Activated CD4-positive, alpha-beta T cell treated with anti-CD3 and anti-CD28 coated beads, Interleukin-2, amount 10 ng/mL, durations not matched to agents 7 days and 5 days (primary cell): ENCODE results near the gene MBL2. TPM values are rescaled to one million over a fixed set of nuclear protein-coding genes. Genes with fewer than 3 reads are reported as not detected.

ENCODE experiments used
- CTCF ChIA-PET: fragments of 350-600 bp; sonication (Branson Sonifier 250); formaldehyde crosslinking; loops from one replicate; lab custom pipeline; 2021; ENCODE audit warnings: antibody characterized with exemption; lab: Charles Lee
- POLR2A ChIA-PET: fragments of 350-600 bp; sonication (Branson Sonifier 250); formaldehyde crosslinking; loops from one replicate; lab custom pipeline; 2021; ENCODE audit warnings: antibody characterized with exemption; lab: Charles Lee
- DNase-seq: peaks from one replicate; pipeline ENCODE4 v3.0.0-alpha.2; 2020
- H3K27ac Mint-ChIP-seq: one replicate; pipeline ENCODE4 v1.8.0; 2021; ENCODE audit warnings: mild to moderate bottlenecking, moderate library complexity, mixed read lengths
- H3K27me3 Mint-ChIP-seq: one replicate; pipeline ENCODE4 v1.8.0; 2021; ENCODE audit warnings: mixed read lengths
- H3K36me3 Mint-ChIP-seq: one replicate; pipeline ENCODE4 v1.8.0; 2021; ENCODE audit warnings: low read depth, mixed read lengths
- H3K4me1 Mint-ChIP-seq: one replicate; pipeline ENCODE4 v1.8.0; 2021; ENCODE audit warnings: mixed read lengths
- H3K4me3 Mint-ChIP-seq: one replicate; pipeline ENCODE4 v1.8.0; 2021; ENCODE audit warnings: mild to moderate bottlenecking, moderate library complexity, mixed read lengths
- H3K9me3 Mint-ChIP-seq: one replicate; pipeline ENCODE4 v1.8.0; 2021; ENCODE audit warnings: mixed read lengths
- total RNA-seq, 2 experiments: library from RNA; stranded (reverse); gene quantifications; one replicate each; pipeline ENCODE4 v1.2.3, GENCODE V29; 2021

The MBL2 gene
- total RNA-seq, 2 experiments from 2014 or later: not detected

GRCh38 chr10:52746169-52746568 is 26.4 kb downstream of the MBL2 start:
- CTCF ChIA-PET: no interaction called here
- no peaks in the 10 kb centered on the region for H3K4me1 Mint-ChIP-seq
- H3K9me3 Mint-ChIP-seq: no peaks in the 10 kb centered on the region

GRCh38 chr10:52744057-52744805 is 28.4 kb downstream of the MBL2 start:
- Mint-ChIP-seq H3K27ac (no peak overlapping the region), H3K4me1 (no peaks in the 10 kb centered on the region), H3K9me3 (no peaks in the 10 kb centered on the region), H3K27me3 (no peaks in the 10 kb centered on the region), H3K4me3 (no peak overlapping the region), H3K36me3 (no peaks in the 10 kb centered on the region)
- ChIA-PET POLR2A (no interaction called here), CTCF (no interaction called here)
- DNase-seq: no peak

More at GRCh38 chr10:52746169-52746568, 26.4 kb downstream of the MBL2 start:
- H3K27me3 Mint-ChIP-seq: no peaks in the 10 kb centered on the region
- no peak for DNase-seq
- no peak overlapping the region for H3K27ac Mint-ChIP-seq
- POLR2A ChIA-PET: no interaction called here
- H3K36me3 Mint-ChIP-seq: no peaks in the 10 kb centered on the region
- H3K4me3 Mint-ChIP-seq: no peak overlapping the region

GRCh38 chr10:52742731-52743130 is 29.9 kb downstream of the MBL2 start:
- Mint-ChIP-seq H3K36me3 (no peaks in the 10 kb centered on the region), H3K4me1 (no peaks in the 10 kb centered on the region), H3K27ac (no peak overlapping the region), H3K9me3 (no peaks in the 10 kb centered on the region), H3K27me3 (no peaks in the 10 kb centered on the region), H3K4me3 (no peak overlapping the region)
- ChIA-PET POLR2A (no interaction called here), CTCF (no interaction called here)
- DNase-seq: no peak

- POLR2A ChIA-PET: no interaction called here
- Mint-ChIP-seq H3K27ac (no peak overlapping the region), H3K27me3 (no peaks in the 10 kb centered on the region), H3K9me3 (no peaks in the 10 kb centered on the region), H3K4me3 (no peak overlapping the region), H3K36me3 (no peaks in the 10 kb centered on the region), H3K4me1 (no peaks in the 10 kb centered on the region)
- DNase-seq: no peak
- CTCF ChIA-PET: no interaction called here
These were observed 30.7 kb downstream of the MBL2 start for GRCh38 chr10:52741851-52742250.

- POLR2A ChIA-PET: no interaction called here
- H3K36me3 Mint-ChIP-seq: no peaks in the 10 kb centered on the region
- no peaks in the 10 kb centered on the region for H3K27me3 Mint-ChIP-seq
- peak; percentile 44 for DNase-seq
- H3K27ac Mint-ChIP-seq: no peak overlapping the region
- CTCF ChIA-PET: no interaction called here
- H3K9me3 Mint-ChIP-seq: no peaks in the 10 kb centered on the region
- no peak overlapping the region for H3K4me3 Mint-ChIP-seq
- no peaks in the 10 kb centered on the region for H3K4me1 Mint-ChIP-seq
These were observed 31.5 kb downstream of the MBL2 start for GRCh38 chr10:52740913-52741675.

- Mint-ChIP-seq H3K36me3 (no peaks in the 10 kb centered on the region), H3K4me1 (no peaks in the 10 kb centered on the region), H3K27me3 (no peaks in the 10 kb centered on the region), H3K9me3 (no peaks in the 10 kb centered on the region), H3K27ac (no peak overlapping the region), H3K4me3 (no peak overlapping the region)
- ChIA-PET CTCF (no interaction called here), POLR2A (no interaction called here)
- DNase-seq: no peak
These were observed 32.4 kb downstream of the MBL2 start for GRCh38 chr10:52740155-52740549.

- Mint-ChIP-seq H3K4me3 (no peak overlapping the region), H3K4me1 (no peaks in the 10 kb centered on the region), H3K9me3 (no peaks in the 10 kb centered on the region), H3K27ac (no peak overlapping the region), H3K36me3 (no peaks in the 10 kb centered on the region), H3K27me3 (no peaks in the 10 kb centered on the region)
- CTCF ChIA-PET: no interaction called here
- DNase-seq: no peak
- POLR2A ChIA-PET: no interaction called here
These were observed 33.0 kb downstream of the MBL2 start for GRCh38 chr10:52739380-52740154.

GRCh38 chr10:52738951-52739350 is 33.6 kb downstream of the MBL2 start:
- H3K27me3 Mint-ChIP-seq: no peaks in the 10 kb centered on the region
- H3K9me3 Mint-ChIP-seq: no peaks in the 10 kb centered on the region
- DNase-seq: no peak
- POLR2A ChIA-PET: no interaction called here
- CTCF ChIA-PET: no interaction called here
- no peaks in the 10 kb centered on the region for H3K36me3 Mint-ChIP-seq
- no peak overlapping the region for H3K4me3 Mint-ChIP-seq
- H3K27ac Mint-ChIP-seq: no peak overlapping the region
- H3K4me1 Mint-ChIP-seq: no peaks in the 10 kb centered on the region

- H3K4me1 Mint-ChIP-seq: no peaks in the 10 kb centered on the region
- no peak overlapping the region for H3K27ac Mint-ChIP-seq
- POLR2A ChIA-PET: no interaction called here
- no peaks in the 10 kb centered on the region for H3K27me3 Mint-ChIP-seq
- no peak for DNase-seq
- CTCF ChIA-PET: no interaction called here
- H3K4me3 Mint-ChIP-seq: no peak overlapping the region
- H3K36me3 Mint-ChIP-seq: no peaks in the 10 kb centered on the region
- no peaks in the 10 kb centered on the region for H3K9me3 Mint-ChIP-seq
These were observed 43.1 kb downstream of the MBL2 start for GRCh38 chr10:52729271-52730104.

- DNase-seq: no peak
- no peak overlapping the region for H3K27ac Mint-ChIP-seq
- peaks cover 3% of the 10 kb centered on the region for H3K9me3 Mint-ChIP-seq
- ChIA-PET CTCF (no interaction called here), POLR2A (no interaction called here)
- H3K4me3 Mint-ChIP-seq: no peak overlapping the region
- no peaks in the 10 kb centered on the region for H3K27me3 Mint-ChIP-seq
- no peaks in the 10 kb centered on the region for H3K4me1 Mint-ChIP-seq
- H3K36me3 Mint-ChIP-seq: no peaks in the 10 kb centered on the region
These were observed 52.6 kb downstream of the MBL2 start for GRCh38 chr10:52720018-52720417.
